IMR-90 (cell line): ENCODE measurements around the gene STRIP1. TPM values are rescaled to one million over a fixed set of nuclear protein-coding genes. Genes with fewer than 3 reads are reported as not detected.
A peak's percentile ranks its signal among the peaks of the same experiment; 100 is the strongest.

ENCODE experiments used
- ATAC-seq: fragments of 200-7000 bp; cut with Tn5 transposase; 2 replicates; pipeline ENCODE4 v1.9.1; 2020; ENCODE audit warnings: low read depth, mild to moderate bottlenecking, moderate library complexity
- BruUV-seq: library from RNA; stranded (reverse); fragments of 400-500 nt; replicated peaks from 2 replicates; lab custom pipeline; 2021; lab: Mats Ljungman, UMichigan
- CTCF ChIA-PET: fragments of 300-600 bp; formaldehyde crosslinking; extraction: SDS; loops from one replicate; lab custom pipeline; 2021; ENCODE audit warnings: antibody characterized with exemption; lab: Yijun Ruan, JAX
- POLR2A ChIA-PET: fragments of 300-600 bp; sonication (Branson Sonifier 250); formaldehyde crosslinking; loops from one replicate; lab custom pipeline; 2022; ENCODE audit warnings: antibody characterized with exemption; ENCODE audit not compliant: unreplicated experiment; lab: Charles Lee
- DNase-seq: peaks from one replicate; pipeline ENCODE4 v3.0.0; 2013
- H2AFZ ChIP-seq: replicated peaks from 2 replicates; pipeline ENCODE3; 2013; ENCODE audit warnings: low read length, mild to moderate bottlenecking; ENCODE audit not compliant: poor library complexity
- H2AK5ac ChIP-seq: 2 replicates; pipeline ENCODE4 v1.6.1; 2013; ENCODE audit warnings: low read depth, low read length, inconsistent platforms
- H2AK9ac ChIP-seq: replicated peaks from 2 replicates; pipeline ENCODE3; 2013; ENCODE audit warnings: mild to moderate bottlenecking, low read depth, low read length, moderate library complexity; ENCODE audit not compliant: poor library complexity
- H2BK120ac ChIP-seq: 2 replicates; pipeline ENCODE4 v1.6.1; 2013; ENCODE audit warnings: low read depth, low read length, inconsistent platforms
- H2BK15ac ChIP-seq: 3 replicates; pipeline ENCODE4 v1.6.1; 2013; ENCODE audit warnings: low read depth, low read length, inconsistent platforms
- H2BK20ac ChIP-seq: 2 replicates; pipeline ENCODE4 v1.6.1; 2013; ENCODE audit warnings: low read depth, mild to moderate bottlenecking, inconsistent platforms, low read length, moderate library complexity
- H2BK5ac ChIP-seq: 2 replicates; pipeline ENCODE4 v1.6.1; 2013; ENCODE audit warnings: mild to moderate bottlenecking, low read depth, low read length, inconsistent platforms; ENCODE audit not compliant: poor library complexity, severe bottlenecking
- H3K14ac ChIP-seq: replicated peaks from 2 replicates; pipeline ENCODE4 v1.6.1; 2013; ENCODE audit warnings: low read depth, low read length, inconsistent platforms
- H3K18ac ChIP-seq: 2 replicates; pipeline ENCODE4 v1.6.1; 2013; ENCODE audit warnings: low read depth, low read length, control low read depth
- H3K23ac ChIP-seq: 2 replicates; pipeline ENCODE4 v1.6.1; 2013; ENCODE audit warnings: low read depth, low read length, inconsistent platforms
- H3K27ac ChIP-seq: 2 replicates; pipeline ENCODE4 v1.5.1; 2013; ENCODE audit warnings: mild to moderate bottlenecking, control low read depth, low read length; ENCODE audit not compliant: insufficient read depth
- H3K27me3 ChIP-seq: 2 replicates; pipeline ENCODE4 v1.6.1; 2013; ENCODE audit warnings: low read length; ENCODE audit not compliant: control insufficient read depth, insufficient read depth
- H3K36me3 ChIP-seq: 2 replicates; pipeline ENCODE4 v1.6.1; 2013; ENCODE audit warnings: low read length, mixed read lengths; ENCODE audit not compliant: control insufficient read depth, insufficient read depth
- H3K4ac ChIP-seq: 2 replicates; pipeline ENCODE4 v1.6.1; 2013; ENCODE audit warnings: low read depth, low read length, inconsistent platforms
- H3K4me1 ChIP-seq: 2 replicates; pipeline ENCODE4 v1.6.1; 2013; ENCODE audit warnings: low read length, mixed read lengths; ENCODE audit not compliant: control insufficient read depth, insufficient read depth
- H3K4me2 ChIP-seq: 2 replicates; pipeline ENCODE4 v1.6.1; 2013; ENCODE audit warnings: low read depth, mild to moderate bottlenecking, control low read depth, low read length, moderate library complexity
- H3K4me3 ChIP-seq: 2 replicates; pipeline ENCODE4 v1.5.1; 2013; ENCODE audit warnings: low read depth, mild to moderate bottlenecking, control low read depth, low read length, moderate library complexity; ENCODE audit not compliant: insufficient read depth
- H3K56ac ChIP-seq: 2 replicates; pipeline ENCODE4 v1.6.1; 2013; ENCODE audit warnings: low read length, inconsistent platforms; ENCODE audit not compliant: insufficient read depth; ENCODE audit errors: extremely low read depth
- H3K79me1 ChIP-seq, 2 experiments: 2 replicates each; pipeline ENCODE4 v1.6.1; 2013; ENCODE audit warnings: low read length in 2 of 2, inconsistent platforms in 1 of 2, low read depth in 1 of 2
- H3K9ac ChIP-seq: 2 replicates; pipeline ENCODE4 v1.6.1; 2013; ENCODE audit warnings: low read depth, low read length, control low read depth
- H3K9me1 ChIP-seq: 2 replicates; pipeline ENCODE4 v1.6.1; 2013; ENCODE audit warnings: low read length, inconsistent platforms; ENCODE audit not compliant: insufficient read depth
- H3K9me3 ChIP-seq: 2 replicates; pipeline ENCODE4 v1.6.1; 2013; ENCODE audit warnings: low read length; ENCODE audit not compliant: control insufficient read depth, insufficient read depth
- H4K20me1 ChIP-seq: 2 replicates; pipeline ENCODE4 v1.6.1; 2013; ENCODE audit warnings: low read length, inconsistent platforms; ENCODE audit not compliant: insufficient read depth
- H4K5ac ChIP-seq: 2 replicates; pipeline ENCODE4 v1.6.1; 2013; ENCODE audit warnings: mild to moderate bottlenecking, low read depth, low read length, control low read depth
- H4K8ac ChIP-seq, 2 experiments: 2 replicates each; pipeline ENCODE4 v1.6.1; 2013; ENCODE audit warnings: low read depth in 2 of 2, low read length in 2 of 2, control low read depth in 1 of 2, inconsistent platforms in 1 of 2
- H4K91ac ChIP-seq: 2 replicates; pipeline ENCODE4 v1.6.1; 2013; ENCODE audit warnings: low read depth, low read length, inconsistent platforms; ENCODE audit not compliant: insufficient read depth
- BHLHE40 ChIP-seq: fragments of 150-350 bp; IDR thresholded peaks from 2 replicates; pipeline ENCODE4 v1.6.1; 2016; ENCODE audit warnings: mild to moderate bottlenecking, low read depth, low read length
- CEBPB ChIP-seq: IDR thresholded peaks from 2 replicates; pipeline ENCODE4 v1.6.1; 2012; ENCODE audit warnings: low read depth, low read length, improper control_type of control experiment
- ELK1 ChIP-seq: fragments of 150-350 bp; IDR thresholded peaks from 2 replicates; pipeline ENCODE4 v1.6.1; 2016; ENCODE audit warnings: low read depth, mild to moderate bottlenecking, low read length, moderate library complexity, borderline replicate concordance
- FOS ChIP-seq: fragments of 150-350 bp; IDR thresholded peaks from 2 replicates; pipeline ENCODE4 v1.6.1; 2016; ENCODE audit warnings: low read depth, low read length
- MAZ ChIP-seq: IDR thresholded peaks from 2 replicates; pipeline ENCODE4 v1.6.1; 2012; ENCODE audit warnings: low read depth, mild to moderate bottlenecking, low read length, improper control_type of control experiment, moderate library complexity, borderline replicate concordance
- NFE2L2 ChIP-seq: fragments of 150-350 bp; IDR thresholded peaks from 2 replicates; pipeline ENCODE4 v1.6.1; 2016; ENCODE audit warnings: low read depth, mild to moderate bottlenecking, low read length
- RCOR1 ChIP-seq: IDR thresholded peaks from 2 replicates; pipeline ENCODE4 v1.6.1; 2012; ENCODE audit warnings: mild to moderate bottlenecking, low read length, improper control_type of control experiment; ENCODE audit not compliant: insufficient replicate concordance
- WGBS, 2 experiments: methylation state at CpG; one replicate each; pipeline versions ENCODE4 v1.1.5 to v1.1.7; 2013; ENCODE audit warnings: missing lambda C conversion rate in 2 of 2; ENCODE audit not compliant: insufficient read length in 1 of 2; ENCODE audit errors: extremely low coverage in 2 of 2; 5-methylcytosine and 5-hydroxymethylcytosine counted together
- dilution Hi-C: fragments of 300-500 bp; cut with HindIII; formaldehyde crosslinking; loops from one replicate; pipeline ENCODE4 v1.14.3; 2018; ENCODE audit warnings: low sequenced_read_pairs; ENCODE audit not compliant: unreplicated experiment
- in situ Hi-C: fragments of 300-500 bp; cut with MboI; formaldehyde crosslinking; loops from 3 replicates; pipeline ENCODE4 v1.14.3; 2019; ENCODE audit warnings: low sequenced_read_pairs, inconsistent platforms, mixed read lengths
- intact Hi-C: fragments of 100-400 bp; cut with micrococcal nuclease; formaldehyde crosslinking; loops from 2 replicates; pipeline ENCODE4 v1.10.0; 2022
- polyA plus RNA-seq, 3 experiments: library from polyadenylated mRNA; depleted of rRNA; stranded (reverse); fragments of >200 nt; gene quantifications; 2 replicates each; pipeline ENCODE4 v1.2.3, GENCODE V29; 2012; ENCODE audit warnings: low replicate concordance in 1 of 3
- total RNA-seq: library from RNA; depleted of rRNA; stranded (reverse); fragments of >200 nt; gene quantifications from 2 replicates; pipeline ENCODE4 v1.2.3, GENCODE V29; 2012

Gene STRIP1
- total and polyA plus RNA-seq, 2 of the 4 experiments (the other 2 are of a cell fraction): 30.4 to 33.5 TPM

- peaks cover 44% of the 10 kb centered on the region for H4K20me1 ChIP-seq
- H3K14ac ChIP-seq: 0 out of 2 replicates have a peak overlapping the region, but pooled peaks have one; percentile 27
- H3K27me3 ChIP-seq: no peaks in the 10 kb centered on the region
- peaks cover 15 to 61% of the 10 kb centered on the region in 2 experiments for H3K79me1 ChIP-seq
- BruUV-seq: no TSS peak
- intact Hi-C loops (loop anchor here (1.0 to 5.0 kb wide), 2 partner anchors 17 to 455 kb away; partner anchors contain the start of gene GNAI3), dilution Hi-C loops (no loop called here), in situ Hi-C loops (no loop called here)
- no peak overlapping the region for H2AK5ac ChIP-seq
- no peak overlapping the region for H2BK15ac ChIP-seq
- no peak for TF ChIP-seq ELK1
- no peak for TF ChIP-seq FOS
- TF ChIP-seq CEBPB: no peak
- no peak for TF ChIP-seq MAZ
- no peak for TF ChIP-seq BHLHE40
- no peak for TF ChIP-seq RCOR1
- no peak for TF ChIP-seq NFE2L2
- H3K18ac ChIP-seq: no peak overlapping the region
- H3K4me2 ChIP-seq: no peak overlapping the region
- no peak overlapping the region for H4K5ac ChIP-seq
- no CpG with 5 or more reads among the region's 1 CpG for WGBS, 2 experiments
- peak overlapping the region; percentile 60 for H2BK5ac ChIP-seq
- no peaks in the 10 kb centered on the region for H3K36me3 ChIP-seq
- no peak overlapping the region for H3K56ac ChIP-seq
- no peak overlapping the region for H3K4me3 ChIP-seq
- no peak for ATAC-seq
- no peak overlapping the region for H2AFZ ChIP-seq
- H3K4ac ChIP-seq: no peak overlapping the region; the same call in 1 of the 2 replicates
- peaks cover 17% of the 10 kb centered on the region for H3K4me1 ChIP-seq
- no peak overlapping the region for H4K91ac ChIP-seq
- no peak overlapping the region for H2AK9ac ChIP-seq
- H3K9ac ChIP-seq: no peak overlapping the region
- H2BK120ac ChIP-seq: no peak overlapping the region
- H3K9me3 ChIP-seq: no peaks in the 10 kb centered on the region
- POLR2A ChIA-PET: no interaction called here
- H2BK20ac ChIP-seq: peak overlapping the region; percentile 16; the same call in 1 of the 2 replicates
- no peak overlapping the region for H4K8ac ChIP-seq
- peaks cover 19% of the 10 kb centered on the region for H3K9me1 ChIP-seq
- CTCF ChIA-PET: no interaction called here
- DNase-seq: no peak
- H3K23ac ChIP-seq: no peak overlapping the region
- no peak overlapping the region for H3K27ac ChIP-seq
These were observed 31.7 kb upstream of the STRIP1 start for GRCh38 chr1:110002695-110003094.
